Mucosa of stomach (tissue), 1 donor: ENCODE data around the gene STARD10.

Experiments
- H3K27me3 ChIP-seq: one replicate; pipeline ENCODE4 v1.7.0; 2013; ENCODE audit warnings: mild to moderate bottlenecking, low read length; ENCODE audit not compliant: control insufficient read depth, insufficient read depth
- H3K36me3 ChIP-seq: one replicate; pipeline ENCODE4 v1.7.0; 2013; ENCODE audit warnings: low read length; ENCODE audit not compliant: control insufficient read depth, insufficient read depth
- H3K4me1 ChIP-seq: one replicate; pipeline ENCODE4 v1.7.0; 2013; ENCODE audit warnings: mild to moderate bottlenecking, low read length; ENCODE audit not compliant: control insufficient read depth, insufficient read depth
- H3K4me3 ChIP-seq: one replicate; pipeline ENCODE4 v1.7.0; 2013; ENCODE audit warnings: low read length
- H3K9ac ChIP-seq: one replicate; pipeline ENCODE4 v1.7.0; 2013; ENCODE audit warnings: mild to moderate bottlenecking, low read length, moderate library complexity
- H3K9me3 ChIP-seq: one replicate; pipeline ENCODE4 v1.7.0; 2013; ENCODE audit warnings: mild to moderate bottlenecking, low read length, moderate library complexity; ENCODE audit not compliant: control insufficient read depth
- donor health status: Pancreatic carcinoma.

STARD10 gene

GRCh38 chr11:72705442-72706365 is 88.1 kb downstream of the STARD10 start:
- no peak overlapping the region for H3K4me3 ChIP-seq
- H3K27me3 ChIP-seq: no peaks in the 10 kb centered on the region
- peaks cover 33% of the 10 kb centered on the region for H3K36me3 ChIP-seq
- no peak overlapping the region for H3K9ac ChIP-seq
- no peaks in the 10 kb centered on the region for H3K4me1 ChIP-seq
- H3K9me3 ChIP-seq: no peaks in the 10 kb centered on the region

GRCh38 chr11:72704783-72705265 is 89.0 kb downstream of the STARD10 start:
- peaks cover 41% of the 10 kb centered on the region for H3K36me3 ChIP-seq
- H3K4me3 ChIP-seq: no peak overlapping the region
- H3K4me1 ChIP-seq: no peaks in the 10 kb centered on the region
- no peak overlapping the region for H3K9ac ChIP-seq
- H3K9me3 ChIP-seq: no peaks in the 10 kb centered on the region
- no peaks in the 10 kb centered on the region for H3K27me3 ChIP-seq
